OCI-LY3 (cell line): ENCODE measurements around the gene IQGAP2.

Source experiments
- CTCF ChIP-seq: fragments of 200-600, 300-600 bp; sonication (generic); IDR thresholded peaks from 2 replicates; pipeline ENCODE4 v1.5.1; 2014; ENCODE audit warnings: antibody characterized with exemption, low read length, low read depth
- EZH2phosphoT487 ChIP-seq: fragments of 200-600 bp; shearing (Covaris generic); IDR thresholded peaks from 2 replicates; pipeline ENCODE4 v1.6.1; 2018; ENCODE audit warnings: antibody characterized with exemption, mixed run types, low read depth

DNA sequence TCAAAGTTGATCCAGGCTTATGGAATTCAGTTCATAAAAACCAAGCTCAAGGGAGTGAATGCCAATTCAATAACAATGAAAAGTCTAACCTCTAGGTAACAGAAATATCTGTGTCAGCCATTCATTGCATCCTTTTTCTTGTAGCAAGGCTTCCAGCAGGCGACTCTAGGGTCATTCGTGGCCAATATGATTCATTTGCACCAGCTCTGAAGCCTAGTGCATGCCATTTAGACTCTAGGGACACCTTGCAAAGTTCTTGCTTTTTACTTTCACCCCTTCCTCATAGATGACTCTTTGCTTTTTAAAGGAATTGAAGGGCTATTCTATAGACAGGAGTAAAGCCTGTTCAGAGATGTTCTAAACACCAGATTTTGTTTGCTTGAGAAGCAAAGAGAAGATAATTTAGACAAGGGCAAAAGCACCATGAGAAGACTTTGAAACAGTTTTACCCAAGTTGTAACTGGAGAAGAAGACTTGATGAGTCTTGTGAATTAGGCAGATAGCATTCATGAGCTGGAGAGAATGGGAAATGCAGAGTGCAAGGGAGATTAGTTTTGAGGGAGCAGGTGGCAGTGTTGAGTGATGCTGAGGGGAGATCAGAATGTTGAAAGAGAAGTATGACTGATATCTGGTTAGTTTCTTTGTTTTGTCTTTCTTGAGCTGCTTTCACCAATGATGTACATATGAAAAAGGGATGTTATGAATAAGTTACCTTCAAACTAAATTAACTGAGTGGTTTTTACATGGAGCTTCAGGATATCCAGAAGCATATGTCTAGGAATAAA, 125.7 kb downstream of the IQGAP2 start:
- TF ChIP-seq CTCF (no peak), EZH2phosphoT487 (no peak)
